OCI-LY7 (cell line): ENCODE data around the gene CHCHD10. TPM values are rescaled to one million over a fixed set of nuclear protein-coding genes. Genes with fewer than 3 reads are reported as not detected.

Experiments
- Bru-seq: library from RNA; stranded (reverse); fragments of 400-500 nt; gene quantifications from one replicate; lab custom pipeline; 2021; lab: Mats Ljungman, UMichigan
- BruChase-seq, 2 experiments: library from RNA; stranded (reverse); fragments of 400-500 nt; gene quantifications; one replicate each; lab custom pipeline; 2021; lab: Mats Ljungman, UMichigan
- BruUV-seq: library from RNA; stranded (reverse); fragments of 400-500 nt; replicated peaks from 2 replicates; lab custom pipeline; 2021; lab: Mats Ljungman, UMichigan
- CTCF ChIA-PET: fragments of 300-600 bp; sonication (Branson Sonifier 250); formaldehyde crosslinking; loops from one replicate; lab custom pipeline; 2022; ENCODE audit warnings: antibody characterized with exemption; ENCODE audit not compliant: unreplicated experiment; lab: Charles Lee
- POLR2A ChIA-PET: fragments of 300-600 bp; sonication (Branson Sonifier 250); formaldehyde crosslinking; loops from one replicate; lab custom pipeline; 2022; ENCODE audit warnings: antibody characterized with exemption; lab: Charles Lee
- DNase-seq: peaks from one replicate; pipeline ENCODE4 v3.0.0-alpha.2; 2015; ENCODE audit warnings: low spot score
- H2AFZ ChIP-seq: fragments of 200-600 bp; sonication (generic), shearing (Covaris generic); 2 replicates; pipeline ENCODE4 v1.6.1; 2014; ENCODE audit warnings: mild to moderate bottlenecking, antibody characterized with exemption, low read length, moderate library complexity
- H3K27ac ChIP-seq: fragments of 200-600 bp; sonication (generic); 2 replicates; pipeline ENCODE4 v1.5.1; 2014; ENCODE audit warnings: mixed run types, low read depth, mild to moderate bottlenecking, moderate library complexity, low read length, inconsistent platforms; ENCODE audit not compliant: poor library complexity, severe bottlenecking
- H3K36me3 ChIP-seq: fragments of 200-600 bp; sonication (generic); 2 replicates; pipeline ENCODE4 v1.6.1; 2014; ENCODE audit warnings: mild to moderate bottlenecking, antibody characterized with exemption, low read length, moderate library complexity, mixed read lengths; ENCODE audit not compliant: insufficient read depth
- H3K4me1 ChIP-seq: fragments of 200-600 bp; sonication (generic); 2 replicates; pipeline ENCODE4 v1.5.1; 2014; ENCODE audit warnings: mild to moderate bottlenecking, low read length; ENCODE audit not compliant: insufficient read depth, poor library complexity, severe bottlenecking
- H3K4me2 ChIP-seq: fragments of 200-600 bp; sonication (generic); 2 replicates; pipeline ENCODE4 v1.6.1; 2014; ENCODE audit warnings: mild to moderate bottlenecking, low read length
- H3K4me3 ChIP-seq: fragments of 200-600 bp; sonication (generic); 2 replicates; pipeline ENCODE4 v1.5.1; 2014; ENCODE audit warnings: mild to moderate bottlenecking, low read depth, low read length; ENCODE audit not compliant: poor library complexity, severe bottlenecking
- H3K79me2 ChIP-seq: fragments of 200-600 bp; sonication (generic); 2 replicates; pipeline ENCODE4 v1.6.1; 2016; ENCODE audit warnings: low read depth, mild to moderate bottlenecking, low read length, moderate library complexity, mixed read lengths; ENCODE audit not compliant: insufficient read depth
- H3K9me2 ChIP-seq: fragments of 200-600 bp; sonication (generic); 2 replicates; pipeline ENCODE4 v1.6.1; 2016; ENCODE audit warnings: mild to moderate bottlenecking, low read length, mixed read lengths; ENCODE audit not compliant: insufficient read depth
- H3K9me3 ChIP-seq: fragments of 200-600 bp; sonication (generic); 2 replicates; pipeline ENCODE4 v1.6.1; 2014; ENCODE audit warnings: mild to moderate bottlenecking, mixed run types, low read length, mixed read lengths
- H4K20me1 ChIP-seq: fragments of 200-600 bp; sonication (generic); 2 replicates; pipeline ENCODE4 v1.6.1; 2014; ENCODE audit warnings: mild to moderate bottlenecking, antibody characterized with exemption, low read length, moderate library complexity, mixed read lengths; ENCODE audit not compliant: insufficient read depth
- CTCF ChIP-seq: fragments of 200-600 bp; sonication (generic); conservative IDR thresholded peaks from 2 replicates; pipeline ENCODE4 v1.5.1; 2014; ENCODE audit warnings: mild to moderate bottlenecking, antibody characterized with exemption, low read length, moderate library complexity, mixed read lengths
- EZH2phosphoT487 ChIP-seq: fragments of 200-600 bp; sonication (generic); IDR thresholded peaks from 2 replicates; pipeline ENCODE4 v1.6.1; 2018; ENCODE audit warnings: low read depth, borderline replicate concordance, mild to moderate bottlenecking, mixed run types, antibody characterized with exemption, low read length, moderate library complexity, mixed read lengths
- intact Hi-C: fragments of 100-400 bp; cut with micrococcal nuclease; formaldehyde crosslinking; loops from one replicate; pipeline ENCODE4 v1.10.0; 2022; ENCODE audit not compliant: unreplicated experiment
- long read RNA-seq: library from polyadenylated mRNA; stranded (forward); transcript quantifications from one replicate; pipeline ENCODE4 v2.0.0, GENCODE V29; 2022
- total RNA-seq, 2 experiments: library from RNA; depleted of rRNA in 1 of 2; stranded (reverse); fragments of >200 nt in 1 of 2; shearing (Covaris generic) in 1 of 2; gene quantifications; 2 replicates each; pipeline ENCODE4 v1.2.3, GENCODE V29; 2014 to 2022

The CHCHD10 gene
- total RNA-seq (2014; rRNA removed; shearing (Covaris generic)) (50.8 and 54.6 TPM in 2 replicates), total RNA-seq (2022) (191 and 252 TPM in 2 replicates), Bru-seq, nascent RNA (percentile 77 among the genes with signal in this experiment), BruChase-seq, experiment 1, labeled RNA remaining after a 6-hour chase (percentile 72 among the genes with signal in this experiment), BruChase-seq, experiment 2, labeled RNA remaining after a 2-hour chase (percentile 69 among the genes with signal in this experiment)
- long read RNA-seq, transcript CHCHD10-202 (4 exons, 1,171 nt): major isoform, 41 of 52 reads
- long read RNA-seq, partial matches to known transcripts: 4 of 52 reads
- long read RNA-seq, other reads (novel, unspliced or antisense): 4 of 52 reads

GRCh38 chr22:23767673-23768548 lies at the start of gene CHCHD10:
TSS of gene CHCHD10 (minus strand) at chr22:23767972. CDS start at chr22:23767874, 98 bp downstream.
- Histone ChIP-seq H4K20me1 (peaks cover 12% of the 10 kb centered on the region; the same call in 1 of the 2 replicates), H3K9me3 (no peaks in the 10 kb centered on the region), H3K27ac (peak within 1 kb of the TSS; percentile 74), H3K4me3 (peak within 1 kb of the TSS; percentile 99), H2AFZ (peak within 1 kb of the TSS; percentile 34; the same call in 1 of the 2 replicates), H3K36me3 (peaks cover 38% of the 10 kb centered on the region), H3K4me2 (peak within 1 kb of the TSS; percentile 98), H3K4me1 (peaks cover 80% of the 10 kb centered on the region), H3K79me2 (peaks cover 26% of the 10 kb centered on the region), H3K9me2 (no peaks in the 10 kb centered on the region)
- POLR2A ChIA-PET: interaction anchor here (0.7 to 1.8 kb wide), 5 partner anchors 12 to 90 kb away, joined by 3 to 9 read pairs (median 4); partner anchors contain the start of gene SLC2A11
- CTCF ChIA-PET: interaction anchor here (1.4 kb wide), 1 partner anchor 90 kb away, joined by 4 read pairs; the partner anchor contains the start of gene SLC2A11
- DNase-seq: peak; percentile 89
- BruUV-seq: no TSS peak
- no peak for TF ChIP-seq EZH2phosphoT487
- TF ChIP-seq CTCF: peak; percentile 86
- intact Hi-C loops: loop anchor here (1.0 to 5.0 kb wide), 5 partner anchors 32 to 226 kb away; partner anchors contain the start of gene DERL3

DNA sequence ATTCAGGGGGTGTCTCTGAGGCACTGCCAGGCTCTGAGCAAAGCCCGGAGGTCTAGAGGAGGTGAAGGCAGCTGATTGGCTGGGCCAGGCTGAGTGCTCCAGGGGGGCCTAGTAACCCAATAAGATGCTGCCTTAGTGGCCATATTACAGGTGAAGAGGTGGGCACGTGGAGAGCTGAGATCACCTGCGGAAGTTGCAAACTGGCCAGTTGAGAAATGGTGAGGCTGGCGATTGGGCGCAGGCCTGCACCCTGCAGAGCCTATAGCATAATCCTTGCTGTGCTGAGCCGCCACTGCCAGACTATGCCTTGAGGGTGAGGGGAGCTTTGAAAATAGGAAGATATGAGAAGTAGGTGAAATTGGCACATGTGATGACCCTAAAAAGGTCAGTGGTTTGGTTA lies 49.4 kb upstream of the CHCHD10 start:
- Histone ChIP-seq H3K27ac (no peak overlapping the region), H4K20me1 (no peaks in the 10 kb centered on the region), H3K36me3 (peaks cover 96% of the 10 kb centered on the region), H3K9me3 (no peaks in the 10 kb centered on the region), H3K4me3 (no peak overlapping the region), H2AFZ (no peak overlapping the region), H3K79me2 (no peaks in the 10 kb centered on the region), H3K4me2 (no peak overlapping the region), H3K9me2 (no peaks in the 10 kb centered on the region), H3K4me1 (peaks cover 21% of the 10 kb centered on the region)
- no peak for DNase-seq
- ChIA-PET CTCF (no interaction called here), POLR2A (no interaction called here)
- intact Hi-C loops: no loop called here
- TF ChIP-seq CTCF (no peak), EZH2phosphoT487 (no peak)
- no TSS peak for BruUV-seq
